ENCODE results near the gene TNNI2. TPM values are rescaled to one million over a fixed set of nuclear protein-coding genes. Genes with fewer than 3 reads are reported as not detected.

The TNNI2 gene
- total and polyA plus RNA-seq, 2 donors (not counting 1 experiment from before 2014, with no cell fraction given) = 2.9 to 12.9 TPM

GRCh38 chr11:1883346-1884302 is 44.8 kb downstream of the TNNI2 start:
- no peak overlapping the region for H3K27ac ChIP-seq (ENCODE audit: low read length in 2 of 2)
- H3K36me3 ChIP-seq (replicated peaks in 1 of 2; ENCODE audit: control extremely low read depth in 1 of 2, control insufficient read depth in 1 of 2, extremely low read depth in 1 of 2, insufficient read depth in 2 of 2, low read length in 1 of 2) = peaks cover 13 to 77% of the 10 kb centered on the region in 2 experiments
- no peaks in the 10 kb centered on the region for H3K9me3 ChIP-seq (ENCODE audit: control extremely low read depth in 1 of 3, control insufficient read depth in 2 of 3, insufficient read depth in 1 of 3, low read length in 2 of 3)
- intact Hi-C loops (cut with micrococcal nuclease) = loop anchor here (5.0 kb wide), 2 partner anchors 34 to 269 kb away; partner anchors contain the start of gene TNNT3
- Mint-ChIP-seq H3K9me3 (ENCODE audit: insufficient read depth) (no peaks in the 10 kb centered on the region), H3K27me3 (no peaks in the 10 kb centered on the region), H3K4me3 (no peak overlapping the region), H3K4me1 (peaks cover 38% of the 10 kb centered on the region), H3K27ac (no peak overlapping the region)
- no peak overlapping the region for H3K9ac ChIP-seq (ENCODE audit: low read length)
- H3K4me3 ChIP-seq (ENCODE audit: control extremely low read depth in 1 of 5, extremely low read depth in 1 of 5, insufficient read depth in 1 of 5, low read depth in 2 of 5, low read length in 4 of 5) = no peak overlapping the region
- CTCF ChIA-PET = interaction anchor here (1.0 to 3.3 kb wide), 8 partner anchors 7 to 268 kb away, joined by 3 to 104 read pairs (median 12); partner anchors contain the start of genes LSP1 and TNNI2
- 93% methylated on average over 8 of the region's 14 CpGs for WGBS (ENCODE audit: insufficient coverage)
- H3K4me1 ChIP-seq (ENCODE audit: control insufficient read depth in 2 of 2, insufficient read depth in 2 of 2, low read length in 2 of 2) = peaks cover 32 to 42% of the 10 kb centered on the region in 2 donors
- POLR2A ChIA-PET = interaction anchor here (1.8 to 2.8 kb wide), 2 partner anchors 33 to 45 kb away, joined by 7 to 9 read pairs; partner anchors contain the start of gene TNNI2
- ATAC-seq (ENCODE audit: low read depth) (no peak), DNase-seq (no peak)
- TF ChIP-seq EZH2 (IDR thresholded peaks at IDR 0.05; ENCODE audit: borderline replicate concordance, insufficient read depth, low read depth, low read length, poor library complexity, severe bottlenecking) (no peak), CTCF (IDR thresholded peaks at IDR 0.05) (no peak)
- no peak overlapping the region for H3K4me2 ChIP-seq (replicated peaks; ENCODE audit: low read depth, low read length, poor library complexity, severe bottlenecking)
- no peak overlapping the region for H2AFZ ChIP-seq (ENCODE audit: insufficient read depth, low read depth, low read length, poor library complexity, severe bottlenecking)
- H4K20me1 ChIP-seq (ENCODE audit: control insufficient read depth, insufficient read depth, low read length, poor library complexity, severe bottlenecking) = peaks cover 95% of the 10 kb centered on the region
- peaks cover 23% of the 10 kb centered on the region for H3K79me2 ChIP-seq (ENCODE audit: control insufficient read depth, insufficient read depth, low read length)
- H3K27me3 ChIP-seq (replicated peaks in 1 of 4; ENCODE audit: control extremely low read depth in 1 of 4, control insufficient read depth in 3 of 4, insufficient read depth in 4 of 4, low read length in 3 of 4) = no peaks in the 10 kb centered on the region
